Sigmoid colon (tissue), 4 donors: ENCODE measurements around the gene PRSS38.

Source experiments
- EP300 ChIP-seq, 4 donors: sonication (generic); formaldehyde crosslinking; IDR thresholded peaks; one replicate each; pipeline ENCODE4 v1.6.1; 2017; ENCODE audit warnings: antibody characterized with exemption in 4 of 4
- POLR2AphosphoS5 ChIP-seq, 4 donors: sonication (generic); formaldehyde crosslinking; IDR thresholded peaks; one replicate each; pipeline ENCODE4 v1.6.1; 2017; ENCODE audit warnings: antibody characterized with exemption in 4 of 4
- TF ChIP-seq, protein P1 (sequence below), 4 experiments: fragments of 450-650 bp in 3 of 4; fragments of 200-600 bp in 1 of 4; IDR thresholded peaks; one replicate each; pipeline ENCODE4 v1.5.1; 2016 to 2019; ENCODE audit warnings: antibody characterized with exemption in 4 of 4, mild to moderate bottlenecking in 3 of 4, moderate library complexity in 2 of 4

- TF ChIP-seq EP300 (IDR thresholded peaks at IDR 0.05), result no peak
- TF ChIP-seq POLR2AphosphoS5 (IDR thresholded peaks at IDR 0.05), result no peak
- TF ChIP-seq, protein P1, sequence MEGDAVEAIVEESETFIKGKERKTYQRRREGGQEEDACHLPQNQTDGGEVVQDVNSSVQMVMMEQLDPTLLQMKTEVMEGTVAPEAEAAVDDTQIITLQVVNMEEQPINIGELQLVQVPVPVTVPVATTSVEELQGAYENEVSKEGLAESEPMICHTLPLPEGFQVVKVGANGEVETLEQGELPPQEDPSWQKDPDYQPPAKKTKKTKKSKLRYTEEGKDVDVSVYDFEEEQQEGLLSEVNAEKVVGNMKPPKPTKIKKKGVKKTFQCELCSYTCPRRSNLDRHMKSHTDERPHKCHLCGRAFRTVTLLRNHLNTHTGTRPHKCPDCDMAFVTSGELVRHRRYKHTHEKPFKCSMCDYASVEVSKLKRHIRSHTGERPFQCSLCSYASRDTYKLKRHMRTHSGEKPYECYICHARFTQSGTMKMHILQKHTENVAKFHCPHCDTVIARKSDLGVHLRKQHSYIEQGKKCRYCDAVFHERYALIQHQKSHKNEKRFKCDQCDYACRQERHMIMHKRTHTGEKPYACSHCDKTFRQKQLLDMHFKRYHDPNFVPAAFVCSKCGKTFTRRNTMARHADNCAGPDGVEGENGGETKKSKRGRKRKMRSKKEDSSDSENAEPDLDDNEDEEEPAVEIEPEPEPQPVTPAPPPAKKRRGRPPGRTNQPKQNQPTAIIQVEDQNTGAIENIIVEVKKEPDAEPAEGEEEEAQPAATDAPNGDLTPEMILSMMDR (IDR thresholded peaks at IDR 0.05), result no peak
Measured at GRCh38 chr1:227798078-227798802, 17.2 kb upstream of the PRSS38 start.
